K562 (cell line): Measurements from ENCODE around the gene DDX54. TPM values are rescaled to one million over a fixed set of nuclear protein-coding genes. Genes with fewer than 3 reads are reported as not detected.

Experiments
- BACH1 ChIP-seq: fragments of 200-800 bp; sonication (Bioruptor generic); IDR thresholded peaks from 2 replicates; pipeline ENCODE4 v1.6.1; 2016; ENCODE audit warnings: missing genetic modification characterization, missing compliant biosample characterization
- CBFA2T2 ChIP-seq: fragments of 450-650 bp; conservative IDR thresholded peaks from 2 replicates; pipeline ENCODE4 v1.6.1; 2017; ENCODE audit warnings: mild to moderate bottlenecking
- ESRRB ChIP-seq: fragments of 250-450 bp; sonication (Bioruptor Pico); IDR thresholded peaks from 2 replicates; pipeline ENCODE4 v1.5.0; 2020; ENCODE audit warnings: mild to moderate bottlenecking, moderate library complexity, borderline replicate concordance
- ETV1 ChIP-seq: fragments of 450-650 bp; conservative IDR thresholded peaks from 2 replicates; pipeline ENCODE4 v1.6.1; 2016; ENCODE audit warnings: missing genetic modification characterization, control low read depth, low read depth, missing compliant biosample characterization
- FOSL1 ChIP-seq: fragments of 200-800 bp; sonication (Bioruptor generic); conservative IDR thresholded peaks from 2 replicates; pipeline ENCODE4 v1.6.1; 2016; ENCODE audit warnings: missing genetic modification characterization, missing compliant biosample characterization
- L3MBTL2 ChIP-seq: fragments of 450-650 bp; IDR thresholded peaks from 2 replicates; pipeline ENCODE4 v1.6.1; 2016; ENCODE audit warnings: mild to moderate bottlenecking, moderate library complexity
- LEF1 ChIP-seq: fragments of 450-650 bp; IDR thresholded peaks from 2 replicates; pipeline ENCODE4 v1.6.1; 2016; ENCODE audit warnings: mild to moderate bottlenecking
- MYC ChIP-seq, 2 experiments: fragments of 250-450 bp in 1 of 2; sonication (Bioruptor Pico) in 1 of 2; IDR thresholded peaks; 2 replicates each; pipeline versions ENCODE4 v1.5.1 to v1.6.1; 2012 to 2021; ENCODE audit warnings: low read depth in 2 of 2, borderline replicate concordance in 1 of 2, improper control_type of control experiment in 1 of 2, low read length in 1 of 2, mild to moderate bottlenecking in 1 of 2, moderate library complexity in 1 of 2
- NUFIP1 ChIP-seq: fragments of 450-650 bp; IDR thresholded peaks from 2 replicates; pipeline ENCODE4 v1.6.1; 2018; ENCODE audit not compliant: partially characterized antibody
- RCOR1 ChIP-seq, 2 experiments: IDR thresholded peaks; 2 replicates each; pipeline ENCODE4 v1.6.1; 2012; ENCODE audit warnings: low read depth in 2 of 2, low read length in 2 of 2, borderline replicate concordance in 1 of 2, improper control_type of control experiment in 1 of 2
- SMARCC2 ChIP-seq: fragments of 450-650 bp; IDR thresholded peaks from 2 replicates; pipeline ENCODE4 v1.6.1; 2017; ENCODE audit warnings: antibody characterized with exemption, moderate library complexity, mild to moderate bottlenecking, low read depth
- TARDBP ChIP-seq: fragments of 450-650 bp; IDR thresholded peaks from 2 replicates; pipeline ENCODE4 v1.6.1; 2016
- TEAD1 ChIP-seq, 2 experiments: fragments of 450-650 bp in 1 of 2; sonication (generic) in 1 of 2; formaldehyde crosslinking; IDR thresholded peaks; 2 replicates each; pipeline versions ENCODE4 v1.4.0 to v1.8.0; 2020 to 2022; ENCODE audit warnings: mild to moderate bottlenecking in 2 of 2, missing genetic modification reagents in 1 of 2
- ZC3H8 ChIP-seq: fragments of 450-650 bp; IDR thresholded peaks from 2 replicates; pipeline ENCODE4 v1.6.1; 2017
- ZKSCAN3 ChIP-seq: fragments of 250-450 bp; sonication (Bioruptor Pico); IDR thresholded peaks from 2 replicates; pipeline ENCODE4 v1.4.0; 2020
- ZNF232 ChIP-seq: sonication (generic); formaldehyde crosslinking; IDR thresholded peaks from 2 replicates; pipeline ENCODE4 v1.8.0; 2022; ENCODE audit warnings: mild to moderate bottlenecking, missing genetic modification reagents
- polyA plus RNA-seq, 8 experiments: library from polyadenylated mRNA; depleted of rRNA in 4 of 8; stranded (reverse) in 5 of 8; unstranded in 3 of 8; fragments of >200 nt; fragmentation: Nextera tagmentation in 2 of 8; fragmentation: Illumina TruSeq in 1 of 8; extraction: Ambion mirVana in 2 of 8; extraction: Trizol in 1 of 8; gene quantifications; 2 replicates each; pipeline versions ENCODE4 v1.2.1 to v1.2.3, GENCODE V29; 2011 to 2014; ENCODE audit warnings: inconsistent platforms in 1 of 8, missing spikeins in 1 of 8
- total RNA-seq, 7 experiments: library from RNA; depleted of rRNA in 6 of 7; stranded (reverse); fragments of >200 nt in 6 of 7; fragmentation: Illumina TruSeq in 2 of 7; extraction: Trizol in 2 of 7; gene quantifications; 2 replicates each; pipeline versions ENCODE4 v1.2.1 to v1.2.3, GENCODE V29; 2011 to 2021; ENCODE audit warnings: low replicate concordance in 1 of 7
- TF ChIP-seq, protein P1 (sequence below): fragments of 200-600 bp; sonication (generic); IDR thresholded peaks from one replicate; pipeline ENCODE4 v1.6.1; 2012; ENCODE audit warnings: mild to moderate bottlenecking, low read depth, low read length, inconsistent platforms

Gene DDX54
- total and polyA plus RNA-seq, 9 of the 15 experiments (the other 6 are each of a cell fraction or from before 2014, with no cell fraction given): 1.4 to 135 (median 51.4) TPM

DNA sequence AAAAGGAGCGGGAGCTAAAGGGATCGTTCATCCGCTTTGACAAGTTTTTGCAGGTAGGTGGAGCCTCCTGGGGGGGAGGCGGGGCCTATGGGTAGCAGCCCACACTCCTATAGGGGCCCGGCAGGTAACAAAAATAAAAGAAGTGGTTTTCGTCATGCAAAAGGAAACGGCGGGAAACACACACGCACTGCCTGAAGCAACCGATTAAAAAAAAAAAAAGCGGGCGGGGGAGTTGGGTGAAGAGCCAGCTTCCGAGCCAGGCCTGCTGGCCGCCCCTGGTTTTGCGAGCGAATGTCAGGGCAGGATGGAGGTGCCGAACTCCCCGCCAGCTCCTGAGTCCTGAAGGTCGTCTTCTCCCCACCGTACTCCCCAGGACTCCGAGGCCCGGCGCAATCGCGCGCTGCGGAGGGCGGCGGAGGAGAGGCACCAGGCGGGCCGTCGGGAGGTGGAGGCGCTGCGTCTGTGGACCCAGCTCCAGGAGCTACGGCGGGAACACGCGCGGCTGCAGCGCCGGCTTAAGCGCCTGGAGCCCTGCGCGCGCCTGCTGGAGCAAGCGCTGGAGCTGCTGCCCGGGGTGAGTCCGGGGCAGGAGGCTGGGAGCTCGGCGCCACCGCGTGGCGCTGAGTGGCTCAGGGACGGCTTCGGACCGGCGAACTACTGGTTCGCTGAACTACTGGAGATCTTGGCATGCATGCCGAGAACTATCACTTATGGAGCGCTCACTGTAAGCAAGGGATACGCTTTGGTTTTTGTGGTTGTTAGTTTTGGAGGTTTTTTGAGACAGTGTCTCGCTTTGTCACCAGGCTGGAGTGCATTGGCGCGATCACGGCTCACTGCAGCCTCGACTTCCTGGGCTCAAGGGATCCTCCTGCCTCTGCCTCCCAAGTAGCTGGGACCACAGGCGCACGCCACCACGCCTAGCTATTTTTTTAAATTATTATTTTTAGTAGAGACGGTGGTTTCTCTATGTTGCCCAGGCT, 32.2 kb downstream of the DDX54 start (continued):
- TF ChIP-seq, protein P1, sequence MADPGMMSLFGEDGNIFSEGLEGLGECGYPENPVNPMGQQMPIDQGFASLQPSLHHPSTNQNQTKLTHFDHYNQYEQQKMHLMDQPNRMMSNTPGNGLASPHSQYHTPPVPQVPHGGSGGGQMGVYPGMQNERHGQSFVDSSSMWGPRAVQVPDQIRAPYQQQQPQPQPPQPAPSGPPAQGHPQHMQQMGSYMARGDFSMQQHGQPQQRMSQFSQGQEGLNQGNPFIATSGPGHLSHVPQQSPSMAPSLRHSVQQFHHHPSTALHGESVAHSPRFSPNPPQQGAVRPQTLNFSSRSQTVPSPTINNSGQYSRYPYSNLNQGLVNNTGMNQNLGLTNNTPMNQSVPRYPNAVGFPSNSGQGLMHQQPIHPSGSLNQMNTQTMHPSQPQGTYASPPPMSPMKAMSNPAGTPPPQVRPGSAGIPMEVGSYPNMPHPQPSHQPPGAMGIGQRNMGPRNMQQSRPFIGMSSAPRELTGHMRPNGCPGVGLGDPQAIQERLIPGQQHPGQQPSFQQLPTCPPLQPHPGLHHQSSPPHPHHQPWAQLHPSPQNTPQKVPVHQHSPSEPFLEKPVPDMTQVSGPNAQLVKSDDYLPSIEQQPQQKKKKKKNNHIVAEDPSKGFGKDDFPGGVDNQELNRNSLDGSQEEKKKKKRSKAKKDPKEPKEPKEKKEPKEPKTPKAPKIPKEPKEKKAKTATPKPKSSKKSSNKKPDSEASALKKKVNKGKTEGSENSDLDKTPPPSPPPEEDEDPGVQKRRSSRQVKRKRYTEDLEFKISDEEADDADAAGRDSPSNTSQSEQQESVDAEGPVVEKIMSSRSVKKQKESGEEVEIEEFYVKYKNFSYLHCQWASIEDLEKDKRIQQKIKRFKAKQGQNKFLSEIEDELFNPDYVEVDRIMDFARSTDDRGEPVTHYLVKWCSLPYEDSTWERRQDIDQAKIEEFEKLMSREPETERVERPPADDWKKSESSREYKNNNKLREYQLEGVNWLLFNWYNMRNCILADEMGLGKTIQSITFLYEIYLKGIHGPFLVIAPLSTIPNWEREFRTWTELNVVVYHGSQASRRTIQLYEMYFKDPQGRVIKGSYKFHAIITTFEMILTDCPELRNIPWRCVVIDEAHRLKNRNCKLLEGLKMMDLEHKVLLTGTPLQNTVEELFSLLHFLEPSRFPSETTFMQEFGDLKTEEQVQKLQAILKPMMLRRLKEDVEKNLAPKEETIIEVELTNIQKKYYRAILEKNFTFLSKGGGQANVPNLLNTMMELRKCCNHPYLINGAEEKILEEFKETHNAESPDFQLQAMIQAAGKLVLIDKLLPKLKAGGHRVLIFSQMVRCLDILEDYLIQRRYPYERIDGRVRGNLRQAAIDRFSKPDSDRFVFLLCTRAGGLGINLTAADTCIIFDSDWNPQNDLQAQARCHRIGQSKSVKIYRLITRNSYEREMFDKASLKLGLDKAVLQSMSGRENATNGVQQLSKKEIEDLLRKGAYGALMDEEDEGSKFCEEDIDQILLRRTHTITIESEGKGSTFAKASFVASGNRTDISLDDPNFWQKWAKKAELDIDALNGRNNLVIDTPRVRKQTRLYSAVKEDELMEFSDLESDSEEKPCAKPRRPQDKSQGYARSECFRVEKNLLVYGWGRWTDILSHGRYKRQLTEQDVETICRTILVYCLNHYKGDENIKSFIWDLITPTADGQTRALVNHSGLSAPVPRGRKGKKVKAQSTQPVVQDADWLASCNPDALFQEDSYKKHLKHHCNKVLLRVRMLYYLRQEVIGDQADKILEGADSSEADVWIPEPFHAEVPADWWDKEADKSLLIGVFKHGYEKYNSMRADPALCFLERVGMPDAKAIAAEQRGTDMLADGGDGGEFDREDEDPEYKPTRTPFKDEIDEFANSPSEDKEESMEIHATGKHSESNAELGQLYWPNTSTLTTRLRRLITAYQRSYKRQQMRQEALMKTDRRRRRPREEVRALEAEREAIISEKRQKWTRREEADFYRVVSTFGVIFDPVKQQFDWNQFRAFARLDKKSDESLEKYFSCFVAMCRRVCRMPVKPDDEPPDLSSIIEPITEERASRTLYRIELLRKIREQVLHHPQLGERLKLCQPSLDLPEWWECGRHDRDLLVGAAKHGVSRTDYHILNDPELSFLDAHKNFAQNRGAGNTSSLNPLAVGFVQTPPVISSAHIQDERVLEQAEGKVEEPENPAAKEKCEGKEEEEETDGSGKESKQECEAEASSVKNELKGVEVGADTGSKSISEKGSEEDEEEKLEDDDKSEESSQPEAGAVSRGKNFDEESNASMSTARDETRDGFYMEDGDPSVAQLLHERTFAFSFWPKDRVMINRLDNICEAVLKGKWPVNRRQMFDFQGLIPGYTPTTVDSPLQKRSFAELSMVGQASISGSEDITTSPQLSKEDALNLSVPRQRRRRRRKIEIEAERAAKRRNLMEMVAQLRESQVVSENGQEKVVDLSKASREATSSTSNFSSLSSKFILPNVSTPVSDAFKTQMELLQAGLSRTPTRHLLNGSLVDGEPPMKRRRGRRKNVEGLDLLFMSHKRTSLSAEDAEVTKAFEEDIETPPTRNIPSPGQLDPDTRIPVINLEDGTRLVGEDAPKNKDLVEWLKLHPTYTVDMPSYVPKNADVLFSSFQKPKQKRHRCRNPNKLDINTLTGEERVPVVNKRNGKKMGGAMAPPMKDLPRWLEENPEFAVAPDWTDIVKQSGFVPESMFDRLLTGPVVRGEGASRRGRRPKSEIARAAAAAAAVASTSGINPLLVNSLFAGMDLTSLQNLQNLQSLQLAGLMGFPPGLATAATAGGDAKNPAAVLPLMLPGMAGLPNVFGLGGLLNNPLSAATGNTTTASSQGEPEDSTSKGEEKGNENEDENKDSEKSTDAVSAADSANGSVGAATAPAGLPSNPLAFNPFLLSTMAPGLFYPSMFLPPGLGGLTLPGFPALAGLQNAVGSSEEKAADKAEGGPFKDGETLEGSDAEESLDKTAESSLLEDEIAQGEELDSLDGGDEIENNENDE: no peak
- TF ChIP-seq ZNF232 (CRISPR knock-in tag) (peak; percentile 96), CBFA2T2 (no peak), BACH1 (tag) (no peak), ESRRB (CRISPR knock-in tag) (no peak), TARDBP (0 out of 2 replicates have a peak, but pooled peaks have one; percentile 54), SMARCC2 (no peak), NUFIP1 (no peak), MYC (IDR thresholded peaks at IDR 0.05; ENCODE audit: low read depth, low read length) (peak; percentile 48), MYC (CRISPR knock-in tag; IDR thresholded peaks at IDR 0.05; ENCODE audit: borderline replicate concordance, low read depth) (no peak), LEF1 (no peak), RCOR1 (IDR thresholded peaks at IDR 0.05; ENCODE audit: borderline replicate concordance in 1 of 2, low read depth in 2 of 2, low read length in 2 of 2) (peak in 1 of 2 experiments; percentile 31; a peak in 1 of 4 replicates), TEAD1 (CRISPR knock-in tag; IDR thresholded peaks at IDR 0.05) (peak in 1 of 2 experiments; percentile 92; a peak in 2 of 4 replicates), FOSL1 (tag) (no peak), ZC3H8 (no peak), L3MBTL2 (peak; percentile 94), ZKSCAN3 (CRISPR knock-in tag) (no peak), ETV1 (tag) (no peak)
